SH-SY5Y (cell line): Measurements from ENCODE around the gene FHL1.

Experiments used
- GATA2 ChIP-seq: IDR thresholded peaks from 2 replicates; pipeline ENCODE4 v1.6.1; 2011; ENCODE audit warnings: mild to moderate bottlenecking, low read depth, low read length
- GATA3 ChIP-seq: IDR thresholded peaks from 2 replicates; pipeline ENCODE4 v1.6.1; 2011; ENCODE audit warnings: low read depth, mild to moderate bottlenecking, low read length, moderate library complexity

DNA sequence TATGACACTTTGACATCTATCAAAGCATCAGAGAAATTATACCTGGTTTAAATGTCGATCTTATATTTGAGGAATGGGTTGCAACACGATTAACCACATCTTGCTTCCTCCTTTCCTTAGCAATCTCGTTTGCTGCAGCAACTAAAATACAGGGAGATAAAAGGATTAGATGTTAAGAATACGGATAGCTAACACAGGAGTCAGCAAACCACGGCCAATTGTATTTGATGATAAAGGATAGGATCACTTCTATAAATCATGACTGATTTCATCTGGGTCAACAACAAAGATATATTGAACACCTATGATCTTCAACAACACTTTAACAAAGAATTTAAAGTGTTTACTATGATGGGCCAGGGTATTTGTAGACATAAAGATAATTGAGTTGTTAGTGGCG lies 98.9 kb downstream of the FHL1 start:
- TF ChIP-seq GATA2 (no peak), GATA3 (no peak)
